OCI-LY1 (cell line): ENCODE results near the gene COIL.

ENCODE experiments used
- H2AFZ ChIP-seq: fragments of 200-600 bp; sonication (generic), shearing (Covaris generic); 2 replicates; pipeline ENCODE4 v1.6.0; 2014; ENCODE audit warnings: antibody characterized with exemption, mild to moderate bottlenecking, low read length
- H3F3A ChIP-seq: fragments of 200-600 bp; sonication (generic), shearing (Covaris generic); 2 replicates; pipeline ENCODE4 v1.6.0; 2014; ENCODE audit warnings: mild to moderate bottlenecking, antibody characterized with exemption, low read length, moderate library complexity; ENCODE audit not compliant: insufficient read depth
- H3K27ac ChIP-seq: fragments of 200-600 bp; sonication (generic); 2 replicates; pipeline ENCODE4 v1.5.1; 2014; ENCODE audit warnings: low read length, mixed run types, mild to moderate bottlenecking, low read depth; ENCODE audit not compliant: poor library complexity, severe bottlenecking
- H3K27me3 ChIP-seq: fragments of 200-600 bp; sonication (generic); 2 replicates; pipeline ENCODE4 v1.6.0; 2014; ENCODE audit warnings: antibody characterized with exemption, mild to moderate bottlenecking, low read length, moderate library complexity; ENCODE audit not compliant: insufficient read depth
- H3K36me3 ChIP-seq: fragments of 200-600 bp; sonication (generic); 2 replicates; pipeline ENCODE4 v1.6.1; 2014; ENCODE audit warnings: mild to moderate bottlenecking, antibody characterized with exemption, low read length, moderate library complexity, mixed read lengths; ENCODE audit not compliant: insufficient read depth
- H3K4me1 ChIP-seq: fragments of 200-600 bp; sonication (generic); 2 replicates; pipeline ENCODE4 v1.5.1; 2014; ENCODE audit warnings: mild to moderate bottlenecking, low read length, moderate library complexity; ENCODE audit not compliant: insufficient read depth, severe bottlenecking
- H3K4me2 ChIP-seq: fragments of 200-600 bp; sonication (generic), shearing (Covaris generic); 2 replicates; pipeline ENCODE4 v1.6.1; 2014; ENCODE audit warnings: low read length
- H3K4me3 ChIP-seq: fragments of 200-600 bp; sonication (generic); 2 replicates; pipeline ENCODE4 v1.5.1; 2014; ENCODE audit warnings: low read length, low read depth, mild to moderate bottlenecking, mixed read lengths; ENCODE audit not compliant: poor library complexity, severe bottlenecking
- H3K79me2 ChIP-seq: fragments of 200-600 bp; shearing (Covaris generic); 2 replicates; pipeline ENCODE4 v1.6.1; 2016; ENCODE audit warnings: mixed run types, low read length, mixed read lengths; ENCODE audit not compliant: insufficient read depth
- H3K9ac ChIP-seq: fragments of 200-600 bp; sonication (generic), shearing (Covaris generic); 2 replicates; pipeline ENCODE4 v1.6.1; 2014; ENCODE audit warnings: mild to moderate bottlenecking, low read length, mixed read lengths
- H3K9me2 ChIP-seq: fragments of 200-600 bp; sonication (generic), shearing (Covaris generic); 2 replicates; pipeline ENCODE4 v1.6.1; 2014; ENCODE audit warnings: low read depth, mild to moderate bottlenecking, low read length, mixed read lengths
- H3K9me3 ChIP-seq: fragments of 200-600 bp; shearing (Covaris generic); 2 replicates; pipeline ENCODE4 v1.6.1; 2014; ENCODE audit warnings: low read length, mixed read lengths
- H4K20me1 ChIP-seq: fragments of 200-600 bp; sonication (generic), shearing (Covaris generic); 2 replicates; pipeline ENCODE4 v1.6.0; 2016; ENCODE audit warnings: mild to moderate bottlenecking, low read length; ENCODE audit not compliant: insufficient read depth
- EZH2 ChIP-seq: fragments of 200-600 bp; sonication (generic), shearing (Covaris generic); IDR thresholded peaks from 2 replicates; pipeline ENCODE4 v1.8.0; 2017; ENCODE audit warnings: borderline replicate concordance, mixed run types, mild to moderate bottlenecking, antibody characterized with exemption, low read length, moderate library complexity, mixed read lengths
- TF ChIP-seq, protein P1 (sequence below): fragments of 200-600 bp; sonication (generic), shearing (Covaris generic); IDR thresholded peaks from 2 replicates; pipeline ENCODE4 v1.5.1; 2017; ENCODE audit warnings: mild to moderate bottlenecking, antibody characterized with exemption, low read length, moderate library complexity, mixed read lengths

Gene COIL

DNA sequence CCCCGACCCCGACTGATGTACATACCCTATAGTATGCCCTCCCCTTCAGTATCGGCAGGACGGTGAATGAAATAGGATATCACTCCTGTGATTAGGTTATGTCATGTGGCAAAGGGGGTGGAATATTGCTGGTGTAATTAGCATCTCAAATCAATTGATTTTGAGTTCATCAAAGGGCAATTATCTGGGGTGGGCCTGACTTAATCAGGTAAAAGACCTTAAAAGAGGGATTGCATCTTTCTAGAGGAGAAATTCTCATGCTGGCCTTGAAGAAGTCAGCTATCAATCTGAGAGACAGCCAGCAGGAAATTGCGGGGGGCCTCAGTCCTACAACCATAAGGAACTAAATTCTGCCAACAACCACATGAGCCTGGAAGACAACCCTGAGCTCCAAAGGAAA is 57.3 kb downstream of the COIL start:
- Histone ChIP-seq H3K79me2 (no peaks in the 10 kb centered on the region), H3K9me3 (no peaks in the 10 kb centered on the region), H3K4me3 (no peak overlapping the region), H3K4me2 (no peak overlapping the region), H3K9ac (no peak overlapping the region), H3K4me1 (peaks cover 12% of the 10 kb centered on the region), H3F3A (no peaks in the 10 kb centered on the region), H4K20me1 (no peaks in the 10 kb centered on the region), H3K27me3 (no peaks in the 10 kb centered on the region), H2AFZ (no peak overlapping the region), H3K9me2 (no peaks in the 10 kb centered on the region), H3K36me3 (peaks cover 88% of the 10 kb centered on the region), H3K27ac (no peak overlapping the region)
- no peak for TF ChIP-seq EZH2
- TF ChIP-seq, protein P1, sequence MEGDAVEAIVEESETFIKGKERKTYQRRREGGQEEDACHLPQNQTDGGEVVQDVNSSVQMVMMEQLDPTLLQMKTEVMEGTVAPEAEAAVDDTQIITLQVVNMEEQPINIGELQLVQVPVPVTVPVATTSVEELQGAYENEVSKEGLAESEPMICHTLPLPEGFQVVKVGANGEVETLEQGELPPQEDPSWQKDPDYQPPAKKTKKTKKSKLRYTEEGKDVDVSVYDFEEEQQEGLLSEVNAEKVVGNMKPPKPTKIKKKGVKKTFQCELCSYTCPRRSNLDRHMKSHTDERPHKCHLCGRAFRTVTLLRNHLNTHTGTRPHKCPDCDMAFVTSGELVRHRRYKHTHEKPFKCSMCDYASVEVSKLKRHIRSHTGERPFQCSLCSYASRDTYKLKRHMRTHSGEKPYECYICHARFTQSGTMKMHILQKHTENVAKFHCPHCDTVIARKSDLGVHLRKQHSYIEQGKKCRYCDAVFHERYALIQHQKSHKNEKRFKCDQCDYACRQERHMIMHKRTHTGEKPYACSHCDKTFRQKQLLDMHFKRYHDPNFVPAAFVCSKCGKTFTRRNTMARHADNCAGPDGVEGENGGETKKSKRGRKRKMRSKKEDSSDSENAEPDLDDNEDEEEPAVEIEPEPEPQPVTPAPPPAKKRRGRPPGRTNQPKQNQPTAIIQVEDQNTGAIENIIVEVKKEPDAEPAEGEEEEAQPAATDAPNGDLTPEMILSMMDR: no peak

DNA sequence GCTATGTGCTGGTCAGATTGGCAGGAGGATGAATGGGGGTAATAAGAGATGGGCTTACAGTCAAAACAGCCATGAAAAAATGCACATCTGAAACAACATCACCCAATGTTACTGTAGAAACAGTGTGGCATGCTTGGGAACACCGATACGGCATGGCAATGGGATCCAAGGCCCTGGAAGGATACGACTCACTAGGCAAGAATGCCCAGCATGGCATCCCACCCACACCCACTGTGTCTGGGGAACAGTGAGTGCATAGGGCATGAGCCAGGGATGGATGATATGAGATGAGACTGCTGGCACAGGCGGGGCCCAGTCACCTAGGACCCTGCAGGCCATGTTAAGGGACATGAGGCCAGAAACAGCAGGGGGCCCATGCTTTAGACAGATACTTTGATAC is 58.5 kb downstream of the COIL start:
- no peaks in the 10 kb centered on the region for H4K20me1 ChIP-seq
- no peaks in the 10 kb centered on the region for H3K9me2 ChIP-seq
- no peak overlapping the region for H3K27ac ChIP-seq
- no peaks in the 10 kb centered on the region for H3K9me3 ChIP-seq
- peaks cover 84% of the 10 kb centered on the region for H3K36me3 ChIP-seq
- no peaks in the 10 kb centered on the region for H3K79me2 ChIP-seq
- H3K4me1 ChIP-seq: peaks cover 8% of the 10 kb centered on the region
- H3K27me3 ChIP-seq: no peaks in the 10 kb centered on the region
- no peak overlapping the region for H3K4me2 ChIP-seq
- no peak for TF ChIP-seq EZH2
- TF ChIP-seq, protein P1: no peak
- H2AFZ ChIP-seq: no peak overlapping the region
- no peak overlapping the region for H3K9ac ChIP-seq
- H3K4me3 ChIP-seq: no peak overlapping the region
- H3F3A ChIP-seq: no peaks in the 10 kb centered on the region

DNA sequence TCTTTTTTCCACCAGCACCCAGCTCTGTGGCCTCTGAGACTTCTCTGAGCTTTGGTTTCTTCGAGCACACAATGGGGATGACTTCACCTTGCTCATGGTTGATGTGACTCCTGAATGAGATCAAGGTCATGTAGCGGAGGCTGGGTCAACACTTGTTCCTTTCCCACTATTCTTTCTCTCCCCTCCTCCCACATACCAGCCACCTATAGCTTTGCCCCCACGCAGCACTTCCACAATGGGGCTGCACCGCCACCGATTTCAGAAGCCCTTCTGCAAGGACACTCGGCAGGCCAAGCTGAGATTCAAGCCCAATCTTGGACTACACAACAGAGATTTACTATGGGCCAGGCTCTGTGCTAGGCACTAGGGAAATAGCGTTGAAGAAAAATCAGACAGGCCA is 61.4 kb downstream of the COIL start:
- peaks cover 20% of the 10 kb centered on the region for H3K4me1 ChIP-seq
- no peaks in the 10 kb centered on the region for H4K20me1 ChIP-seq
- H3K27me3 ChIP-seq: no peaks in the 10 kb centered on the region
- no peak overlapping the region for H3K4me3 ChIP-seq
- no peaks in the 10 kb centered on the region for H3K9me2 ChIP-seq
- H2AFZ ChIP-seq: no peak overlapping the region
- peaks cover 86% of the 10 kb centered on the region for H3K36me3 ChIP-seq
- no peak overlapping the region for H3K27ac ChIP-seq
- no peaks in the 10 kb centered on the region for H3K79me2 ChIP-seq
- H3K9me3 ChIP-seq: no peaks in the 10 kb centered on the region
- no peaks in the 10 kb centered on the region for H3F3A ChIP-seq
- H3K4me2 ChIP-seq: no peak overlapping the region
- TF ChIP-seq, protein P1: no peak
- no peak for TF ChIP-seq EZH2
- no peak overlapping the region for H3K9ac ChIP-seq
